Activated naive CD4-positive, alpha-beta T cell treated with anti-CD3 and anti-CD28 coated beads, Interleukin-2, amount 50 U/mL, for 72 hours (primary cell): ENCODE measurements around the gene IDH3B. TPM values are rescaled to one million over a fixed set of nuclear protein-coding genes. Genes with fewer than 3 reads are reported as not detected.

Source experiments
- ATAC-seq, 2 donors: fragments of 150-1000 bp; cut with Tn5 transposase; 2 replicates each; pipeline ENCODE4 v1.10.0; 2021; ENCODE audit warnings: mild to moderate bottlenecking in 2 of 2, moderate library complexity in 2 of 2
- DNase-seq, 2 donors: peaks; one replicate each; pipeline ENCODE4 v3.0.0; 2021 to 2022; ENCODE audit warnings: low spot score in 2 of 2
- H3K27ac Mint-ChIP-seq, 2 donors: one replicate each; pipeline ENCODE4 v1.8.0; 2022; ENCODE audit warnings: mild to moderate bottlenecking in 2 of 2, mixed read lengths in 2 of 2
- H3K36me3 Mint-ChIP-seq, 2 donors: one replicate each; pipeline ENCODE4 v1.8.0; 2022; ENCODE audit warnings: mixed read lengths in 2 of 2
- H3K9me3 Mint-ChIP-seq, 2 donors: one replicate each; pipeline ENCODE4 v1.8.0; 2022; ENCODE audit warnings: mixed read lengths in 2 of 2
- total RNA-seq, 2 donors: library from RNA; stranded (reverse); gene quantifications; one replicate each; pipeline ENCODE4 v1.2.3, GENCODE V29; 2022

IDH3B gene
- total RNA-seq, 2 donors from 2014 or later = 129 to 150 TPM

DNA sequence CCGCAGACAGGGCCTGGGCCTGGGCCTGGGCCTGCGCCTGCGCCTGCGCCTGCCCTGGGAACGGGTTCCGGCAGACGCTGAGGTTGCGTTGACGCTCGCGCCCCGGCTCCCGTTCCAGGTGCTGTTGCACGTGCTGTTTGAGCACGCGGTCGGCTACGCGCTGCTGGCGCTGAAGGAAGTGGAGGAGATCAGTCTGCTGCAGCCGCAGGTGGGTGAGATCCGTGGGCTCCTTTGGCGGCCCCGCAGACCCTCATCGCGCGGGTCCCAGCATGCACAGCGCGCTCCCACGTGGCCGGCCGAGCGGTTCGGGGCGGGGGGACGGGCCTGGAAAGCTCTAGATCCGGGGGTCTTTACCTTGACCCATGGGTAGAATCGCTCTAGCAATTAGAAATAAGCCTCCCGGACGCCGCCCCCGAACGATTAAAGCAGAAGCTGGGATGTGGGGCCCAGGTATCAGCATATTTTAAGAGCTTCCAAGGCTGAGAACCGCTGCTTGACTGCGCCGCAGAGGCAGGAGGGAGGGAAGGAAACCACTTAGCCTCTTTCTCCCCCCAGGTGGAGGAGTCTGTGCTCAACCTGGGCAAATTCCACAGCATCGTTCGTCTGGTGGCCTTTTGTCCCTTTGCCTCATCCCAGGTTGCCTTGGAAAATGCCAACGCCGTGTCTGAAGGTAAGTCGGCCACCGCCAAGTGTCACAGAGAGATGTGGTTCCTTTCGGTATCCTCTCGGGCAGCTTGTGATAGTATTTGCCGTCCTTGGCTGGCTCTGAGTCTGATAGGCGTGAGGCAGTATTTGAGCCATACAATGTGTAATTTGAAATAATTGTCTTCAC lies 11.1 kb downstream of the IDH3B start:
- Mint-ChIP-seq H3K9me3 (no peaks in the 10 kb centered on the region), H3K36me3 (peaks cover 43 to 54% of the 10 kb centered on the region in 2 donors), H3K27ac (peak overlapping the region; percentile 89 to 95)
- ATAC-seq (peak; percentile 46 to 50), DNase-seq (peak in 1 of 2 donors; percentile 50)

DNA sequence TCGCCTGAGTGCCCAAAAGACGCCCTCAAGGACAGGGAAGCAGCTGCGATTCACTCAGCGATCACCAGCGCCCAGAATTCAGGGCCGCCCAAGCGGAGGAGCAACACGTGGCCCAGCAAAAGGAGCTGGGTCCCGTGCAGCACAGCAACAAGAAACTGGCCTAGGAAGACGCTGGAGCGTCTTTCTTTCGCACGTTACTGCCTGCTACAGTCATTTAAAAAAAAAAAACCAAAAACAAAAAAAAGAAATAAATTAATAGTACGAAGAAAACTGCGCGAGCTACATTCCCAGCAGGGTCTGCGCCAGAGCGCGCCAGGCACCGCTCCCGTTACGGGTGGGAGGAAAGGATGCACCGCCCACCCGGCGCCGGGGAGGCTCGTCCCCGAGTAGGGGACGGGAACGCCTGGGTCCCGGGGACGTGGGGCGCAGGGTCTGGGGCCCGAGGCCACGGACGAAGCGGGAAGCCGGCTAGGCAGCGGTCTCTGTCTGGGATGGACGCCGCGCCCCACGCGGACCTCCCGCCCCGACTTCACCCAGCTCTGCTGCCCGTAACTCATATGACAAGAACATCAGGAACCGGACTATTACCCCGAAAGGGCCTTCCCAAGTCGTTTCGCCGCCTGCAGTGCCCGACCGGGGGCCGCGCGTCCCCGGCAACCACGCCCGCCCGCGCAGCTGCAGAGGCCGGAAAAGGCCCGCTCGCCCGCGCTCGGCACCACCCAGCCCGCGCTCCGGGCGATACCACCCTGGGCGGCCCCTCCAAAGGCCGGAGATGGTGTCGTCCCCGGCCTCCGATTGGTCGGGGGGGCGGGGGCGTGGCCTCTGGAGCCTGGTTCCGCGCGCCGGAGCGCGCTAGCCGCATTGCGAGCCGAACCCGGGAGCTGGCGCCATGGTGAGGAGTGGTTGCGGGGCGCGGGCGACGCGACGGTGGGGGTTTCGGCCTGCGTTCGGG lies 12.0 kb downstream of the IDH3B start, which contains the start of gene NOP56:
TSS of gene NOP56 (plus strand) at position 861 of the 952 bp plus-strand sequence. CDS start at position 890, 29 bp downstream.
- ATAC-seq (peak; percentile 91 to 92), DNase-seq (peak; percentile 96 to 99)
- peaks cover 43 to 49% of the 10 kb centered on the region in 2 donors for H3K36me3 Mint-ChIP-seq
- H3K9me3 Mint-ChIP-seq = no peaks in the 10 kb centered on the region
- peak within 1 kb of the TSS; percentile 89 to 95 for H3K27ac Mint-ChIP-seq

DNA sequence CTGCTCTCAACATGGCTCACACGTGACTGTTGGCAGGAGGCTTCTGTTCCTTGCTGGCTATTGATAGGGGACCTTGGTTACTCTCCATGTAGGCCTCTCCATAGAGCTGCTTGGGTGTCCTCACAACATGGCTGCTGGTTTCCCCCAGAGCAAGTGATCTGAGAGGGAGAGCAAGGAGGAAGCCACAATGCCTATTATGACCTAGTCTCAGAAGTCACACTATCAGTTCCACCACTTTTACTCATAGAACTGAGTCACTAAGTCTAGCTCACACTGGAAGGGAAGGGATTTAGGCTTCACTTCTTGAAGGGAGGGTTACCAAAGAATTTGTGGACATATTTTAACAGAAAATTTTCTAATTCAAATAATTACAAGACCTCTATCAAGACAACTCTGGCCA lies 20.3 kb downstream of the IDH3B start:
- Mint-ChIP-seq H3K9me3 (peaks cover 0 to 4% of the 10 kb centered on the region in 2 donors), H3K27ac (no peak overlapping the region), H3K36me3 (peaks cover 0 to 7% of the 10 kb centered on the region in 2 donors)
- DNase-seq (no peak), ATAC-seq (peak; percentile 56 to 61)

DNA sequence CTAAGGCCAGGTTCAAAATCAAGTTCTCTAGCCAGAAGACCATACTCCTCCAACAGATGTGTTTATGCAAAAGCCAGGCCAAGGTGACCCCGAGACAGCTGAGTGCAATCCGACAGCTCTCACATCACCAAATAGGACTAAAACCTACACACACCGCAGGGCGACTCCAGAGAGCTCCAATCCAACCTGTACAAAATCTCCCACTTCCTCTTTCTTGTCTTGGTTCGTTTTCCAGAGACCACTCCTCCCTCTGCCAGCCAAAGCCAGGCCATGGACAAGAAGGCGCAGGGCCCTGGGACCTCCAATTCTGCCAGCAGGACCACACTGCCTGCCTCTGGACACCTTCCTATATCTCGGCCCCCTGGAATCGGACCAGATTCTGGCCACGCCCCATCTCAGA lies 23.1 kb downstream of the IDH3B start:
- DNase-seq = no peak
- ATAC-seq = no peak
- Mint-ChIP-seq H3K9me3 (peaks cover 0 to 4% of the 10 kb centered on the region in 2 donors), H3K36me3 (peaks cover 0 to 7% of the 10 kb centered on the region in 2 donors), H3K27ac (no peak overlapping the region)

DNA sequence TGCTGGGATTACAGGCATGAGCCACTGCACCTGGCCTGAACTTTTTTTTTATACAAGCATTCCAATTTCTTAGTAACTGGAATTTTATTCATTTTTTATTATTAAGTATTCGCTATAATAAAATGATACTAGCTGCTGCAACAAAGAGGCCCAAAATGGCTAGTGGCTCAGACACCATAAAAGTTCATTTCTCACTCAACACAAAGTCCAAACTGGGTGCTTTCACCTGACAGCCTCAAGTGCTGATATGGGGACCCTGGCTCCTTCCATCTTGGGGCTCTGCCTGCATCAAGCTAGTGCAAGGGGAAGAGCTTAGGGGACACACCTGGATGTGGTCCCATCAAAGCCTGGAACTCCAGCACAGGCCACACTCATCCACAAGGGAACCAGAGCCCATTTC lies 23.8 kb downstream of the IDH3B start:
- ATAC-seq (no peak), DNase-seq (no peak)
- Mint-ChIP-seq H3K36me3 (peaks cover 0 to 7% of the 10 kb centered on the region in 2 donors), H3K9me3 (peaks cover 0 to 4% of the 10 kb centered on the region in 2 donors), H3K27ac (no peak overlapping the region)

DNA sequence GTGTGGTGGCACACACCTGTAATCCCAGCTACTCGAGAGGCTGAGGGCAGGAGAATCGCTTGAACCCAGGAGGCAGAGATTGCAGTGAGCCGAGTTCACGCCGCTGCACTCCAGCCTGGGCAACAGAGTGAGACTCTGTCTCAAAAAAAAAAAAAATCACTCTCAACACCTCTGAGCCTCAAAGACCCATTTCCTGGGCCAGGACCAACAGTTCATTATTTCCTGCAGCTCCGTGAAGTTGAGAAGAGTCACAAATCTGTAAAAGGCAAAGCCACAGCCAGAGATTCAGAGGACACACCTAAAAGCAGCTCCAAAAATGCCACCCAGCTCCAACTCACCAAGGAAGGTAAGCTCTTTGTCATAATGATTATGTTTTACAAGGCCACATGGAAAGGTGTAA lies 26.8 kb downstream of the IDH3B start:
- ATAC-seq = no peak
- Mint-ChIP-seq H3K36me3 (no peaks in the 10 kb centered on the region), H3K9me3 (no peaks in the 10 kb centered on the region), H3K27ac (no peak overlapping the region)
- no peak for DNase-seq

DNA sequence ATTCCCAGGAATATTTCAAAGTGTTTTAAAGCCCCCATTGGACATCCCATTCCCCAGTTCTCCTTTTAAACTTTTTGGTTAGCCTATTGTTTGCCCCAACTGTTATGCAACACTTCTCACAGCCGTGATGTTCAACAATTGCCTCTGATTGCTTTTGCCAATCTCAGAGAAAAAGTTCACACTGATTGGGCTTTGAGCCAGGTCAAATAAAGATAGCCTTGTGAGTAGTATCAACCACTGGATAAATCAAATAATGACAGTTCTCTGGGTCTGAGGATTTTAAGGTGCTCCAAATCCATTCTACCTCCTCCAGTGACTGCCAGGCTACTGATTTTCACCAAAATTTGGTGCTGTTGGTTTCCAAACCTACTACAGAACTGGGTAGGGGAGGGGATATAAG lies 30.6 kb downstream of the IDH3B start:
- ATAC-seq (no peak), DNase-seq (no peak)
- Mint-ChIP-seq H3K9me3 (peaks cover 0 to 8% of the 10 kb centered on the region in 2 donors), H3K36me3 (peaks cover 0 to 8% of the 10 kb centered on the region in 2 donors), H3K27ac (no peak overlapping the region)

DNA sequence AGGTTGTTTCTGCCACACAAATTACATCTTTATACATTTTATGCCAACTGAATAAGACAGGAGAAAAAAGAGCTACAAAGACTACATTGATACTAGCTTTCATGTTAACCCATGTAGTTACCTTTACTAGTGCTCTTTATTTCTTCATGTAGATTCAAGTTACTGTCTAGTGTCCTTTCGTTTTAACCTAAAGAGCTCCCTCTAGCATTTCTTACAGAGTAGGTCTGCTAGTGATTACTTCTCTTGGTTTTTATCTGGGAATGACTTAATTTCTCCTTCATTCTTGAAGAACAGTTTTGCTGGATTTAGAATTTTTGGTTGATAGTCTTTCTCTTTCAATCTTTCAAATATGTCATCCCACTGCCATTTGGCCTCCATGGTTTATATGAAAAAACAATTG lies 32.8 kb downstream of the IDH3B start:
- DNase-seq (no peak), ATAC-seq (no peak)
- Mint-ChIP-seq H3K36me3 (peaks cover 0 to 15% of the 10 kb centered on the region in 2 donors), H3K27ac (no peak overlapping the region), H3K9me3 (peaks cover 0 to 11% of the 10 kb centered on the region in 2 donors)

DNA sequence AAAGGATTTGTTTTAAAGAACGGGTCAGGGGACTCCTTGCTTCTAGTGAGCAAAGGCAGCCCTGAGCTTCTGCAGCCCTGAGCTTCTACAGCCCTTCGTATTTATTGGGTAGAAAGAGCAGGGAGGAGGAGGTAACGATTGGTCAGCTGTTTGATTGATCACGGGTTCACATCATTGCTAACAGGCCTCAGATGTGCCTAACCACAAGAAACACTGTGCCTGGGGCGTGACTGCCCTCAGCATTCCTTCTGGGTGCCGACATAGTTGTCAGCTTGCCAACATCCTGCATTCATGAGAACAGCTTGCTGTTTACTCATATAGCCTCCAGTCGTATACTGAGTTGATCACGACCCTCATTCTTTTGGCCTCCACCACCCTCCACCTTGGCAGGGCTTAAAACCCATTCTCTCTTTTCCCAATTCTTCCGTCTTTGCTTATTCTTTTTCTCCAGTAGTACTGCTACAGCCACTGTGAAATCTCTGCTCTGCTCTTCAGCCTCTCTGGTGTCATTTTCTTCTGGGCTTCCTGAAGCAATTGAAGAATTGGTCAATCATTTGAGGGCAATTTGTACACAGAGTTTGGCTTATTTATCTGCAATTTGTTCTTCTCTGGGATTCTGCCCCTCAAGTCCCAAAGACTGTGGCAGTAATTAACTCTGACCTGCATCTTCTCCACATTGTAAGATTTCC lies 37.0 kb downstream of the IDH3B start:
- Mint-ChIP-seq H3K36me3 (peaks cover 0 to 15% of the 10 kb centered on the region in 2 donors), H3K27ac (no peak overlapping the region), H3K9me3 (peaks cover 0 to 11% of the 10 kb centered on the region in 2 donors)
- DNase-seq (no peak), ATAC-seq (no peak)

DNA sequence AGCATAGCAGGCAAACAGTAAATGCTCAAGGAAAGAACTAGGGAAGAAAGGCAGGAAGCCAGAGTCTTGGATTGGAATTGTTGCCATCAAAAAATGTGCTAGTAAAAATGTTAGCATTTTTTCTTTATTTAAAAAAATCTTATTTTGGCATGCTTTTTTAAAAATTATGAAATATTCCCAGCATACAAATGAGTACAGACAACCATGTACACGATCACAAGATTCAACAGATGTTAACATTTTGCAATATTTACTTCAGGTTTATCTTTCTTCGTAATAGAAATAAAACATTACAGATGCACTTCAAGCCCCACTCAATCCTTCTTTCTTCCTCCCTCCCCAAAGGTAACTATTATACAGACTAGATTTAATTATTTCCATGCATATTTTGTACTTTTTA lies 39.0 kb downstream of the IDH3B start:
- DNase-seq (no peak), ATAC-seq (no peak)
- Mint-ChIP-seq H3K36me3 (peaks cover 0 to 7% of the 10 kb centered on the region in 2 donors), H3K27ac (no peak overlapping the region), H3K9me3 (peaks cover 0 to 3% of the 10 kb centered on the region in 2 donors)

DNA sequence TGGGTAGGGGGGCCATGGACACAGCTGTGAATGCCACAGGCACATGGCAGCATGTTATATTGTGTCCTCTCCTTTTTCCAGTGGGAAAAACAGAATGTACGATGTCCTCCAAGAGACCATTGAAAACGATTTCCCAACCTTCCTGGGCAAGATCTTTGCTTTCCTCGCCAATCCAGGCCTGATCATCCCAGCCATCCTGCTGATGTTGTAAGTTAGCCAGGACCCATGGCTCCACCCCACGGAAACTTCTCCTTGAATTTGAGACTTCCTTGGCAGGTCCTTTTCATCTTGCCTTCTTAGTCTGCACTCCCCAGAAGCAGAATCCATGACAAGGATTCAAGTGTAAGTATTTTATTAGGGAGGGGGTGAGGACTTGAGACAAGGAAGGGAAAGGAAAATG lies 39.8 kb downstream of the IDH3B start:
- peaks cover 0 to 3% of the 10 kb centered on the region in 2 donors for H3K9me3 Mint-ChIP-seq
- no peak for ATAC-seq
- DNase-seq = no peak
- H3K36me3 Mint-ChIP-seq = peaks cover 5 to 7% of the 10 kb centered on the region in 2 donors
- H3K27ac Mint-ChIP-seq = no peak overlapping the region

DNA sequence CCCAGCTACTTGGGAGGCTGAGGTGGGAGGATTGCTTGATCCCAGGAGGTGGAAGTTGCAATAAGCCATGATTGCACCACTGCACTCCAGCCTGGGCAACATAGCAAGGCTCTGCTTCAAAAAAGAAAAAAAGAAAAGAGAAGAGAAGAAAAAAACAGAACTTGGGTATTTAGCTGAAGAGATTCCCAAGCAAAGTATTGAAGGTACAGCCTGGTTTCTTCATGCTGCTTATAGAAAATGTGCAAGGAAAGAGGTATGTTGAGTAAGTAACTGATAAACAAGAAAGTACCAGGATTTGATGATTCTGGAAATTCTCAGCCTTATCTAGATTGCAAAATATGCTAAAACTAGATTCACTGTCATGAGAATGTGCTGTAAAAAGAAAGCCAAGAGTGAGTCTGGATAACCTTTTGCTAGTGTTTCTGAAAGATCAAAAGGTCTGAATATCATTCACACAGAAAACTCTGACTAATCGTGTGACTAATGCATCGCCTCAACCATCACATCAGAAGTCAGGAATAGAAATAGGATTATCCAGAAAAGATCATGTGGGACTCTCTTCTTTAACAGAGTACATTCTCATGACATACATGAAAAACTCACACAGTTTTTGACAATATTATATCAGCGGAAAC lies 43.9 kb downstream of the IDH3B start:
- Mint-ChIP-seq H3K27ac (peak overlapping the region in 1 of 2 donors; percentile 46), H3K36me3 (peaks cover 0 to 6% of the 10 kb centered on the region in 2 donors), H3K9me3 (no peaks in the 10 kb centered on the region)
- ATAC-seq (peak in 1 of 2 donors; percentile 56), DNase-seq (no peak)

DNA sequence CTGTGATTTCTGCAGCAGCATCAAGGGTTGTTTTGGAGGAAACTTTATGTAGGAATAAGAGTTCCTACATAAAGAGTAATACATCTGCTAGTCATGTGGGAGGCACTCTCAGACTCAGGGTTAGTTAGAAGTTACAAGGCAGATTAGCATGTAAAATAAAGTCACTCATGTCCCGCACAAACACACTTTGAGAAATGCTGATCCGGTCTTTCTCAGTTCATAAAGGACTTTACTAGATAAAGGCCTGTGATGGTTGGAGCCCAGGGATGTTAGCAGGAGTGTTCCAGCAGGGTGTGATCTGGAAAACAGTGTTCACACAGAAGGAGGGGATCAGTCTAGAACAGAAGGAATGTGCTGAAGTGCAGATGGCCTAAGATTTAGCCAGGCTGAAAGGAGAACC lies 44.7 kb downstream of the IDH3B start:
- peak overlapping the region in 1 of 2 donors; percentile 31 for H3K27ac Mint-ChIP-seq
- H3K36me3 Mint-ChIP-seq = peaks cover 0 to 6% of the 10 kb centered on the region in 2 donors
- no peak for ATAC-seq
- no peaks in the 10 kb centered on the region for H3K9me3 Mint-ChIP-seq
- no peak for DNase-seq

DNA sequence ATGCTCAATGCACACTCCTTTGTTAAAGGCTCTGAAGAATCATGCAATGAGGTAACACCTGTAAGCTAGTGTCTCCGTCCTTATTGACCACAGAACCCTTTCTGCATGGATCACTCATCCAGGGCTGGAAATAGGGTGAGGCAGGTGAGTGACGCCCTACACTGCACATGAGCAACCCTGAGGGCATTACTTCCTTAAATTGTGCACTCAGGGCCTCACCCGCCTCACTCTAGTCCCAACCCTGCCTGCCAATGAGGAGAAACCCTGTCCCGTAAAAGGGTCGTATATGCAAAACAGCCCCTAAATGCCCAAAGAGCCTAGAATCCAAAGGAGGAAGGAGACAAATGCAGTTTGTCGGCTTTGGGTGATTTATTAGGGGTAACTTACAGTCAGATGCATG lies 45.2 kb downstream of the IDH3B start:
- H3K36me3 Mint-ChIP-seq = peaks cover 0 to 6% of the 10 kb centered on the region in 2 donors

DNA sequence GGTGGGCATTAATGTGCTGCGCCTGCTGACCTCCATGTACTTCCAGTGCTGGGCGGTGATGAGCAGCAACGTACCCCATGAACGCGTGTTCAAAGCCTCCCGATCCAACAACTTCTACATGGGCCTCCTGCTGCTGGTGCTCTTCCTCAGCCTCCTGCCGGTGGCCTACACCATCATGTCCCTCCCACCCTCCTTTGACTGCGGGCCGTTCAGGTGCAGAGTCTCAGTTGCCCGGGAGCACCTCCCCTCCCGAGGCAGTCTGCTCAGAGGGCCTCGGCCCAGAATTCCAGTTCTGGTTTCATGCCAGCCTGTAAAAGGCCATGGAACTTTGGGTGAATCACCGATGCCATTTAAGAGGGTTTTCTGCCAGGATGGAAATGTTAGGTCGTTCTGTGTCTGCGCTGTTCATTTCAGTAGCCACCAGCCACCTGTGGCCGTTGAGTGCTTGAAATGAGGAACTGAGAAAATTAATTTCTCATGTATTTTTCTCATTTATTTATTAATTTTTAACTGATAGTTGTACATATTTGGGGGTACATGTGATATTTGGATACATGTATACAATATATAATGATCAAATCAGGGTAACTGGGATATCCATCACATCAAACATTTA lies 46.8 kb downstream of the IDH3B start:
- Mint-ChIP-seq H3K9me3 (no peaks in the 10 kb centered on the region), H3K27ac (no peak overlapping the region), H3K36me3 (peaks cover 0 to 6% of the 10 kb centered on the region in 2 donors)
- DNase-seq = no peak
- no peak for ATAC-seq

More for the DNA sequence above, 45.2 kb downstream of the IDH3B start:
- DNase-seq (no peak), ATAC-seq (no peak)
- Mint-ChIP-seq H3K27ac (no peak overlapping the region), H3K9me3 (no peaks in the 10 kb centered on the region)
